GM23248 (cell line): ENCODE data around the gene TTBK1. TPM values are rescaled to one million over a fixed set of nuclear protein-coding genes. Genes with fewer than 3 reads are reported as not detected.

ENCODE experiments used
- DNase-seq: peaks from one replicate; pipeline ENCODE4 v3.0.0-alpha.2; 2015
- H2AFZ ChIP-seq: fragments of 200-600 bp; sonication (generic); 2 replicates; pipeline ENCODE4 v1.6.1; 2016; ENCODE audit warnings: antibody characterized with exemption
- H3F3A ChIP-seq: fragments of 200-600 bp; sonication (generic); 2 replicates; pipeline ENCODE4 v1.6.1; 2016; ENCODE audit warnings: mild to moderate bottlenecking, antibody characterized with exemption, mixed run types; ENCODE audit not compliant: insufficient read depth
- H3K27ac ChIP-seq: fragments of 200-600 bp; sonication (generic); 2 replicates; pipeline ENCODE4 v1.5.1; 2016; ENCODE audit warnings: mild to moderate bottlenecking
- H3K27me3 ChIP-seq: fragments of 200-600 bp; sonication (generic); replicated peaks from 2 replicates; pipeline ENCODE4 v1.6.1; 2016; ENCODE audit warnings: mild to moderate bottlenecking; ENCODE audit not compliant: insufficient read depth
- H3K36me3 ChIP-seq: fragments of 200-600 bp; sonication (generic); 2 replicates; pipeline ENCODE4 v1.6.1; 2016; ENCODE audit warnings: low read depth, mild to moderate bottlenecking
- H3K4me1 ChIP-seq: fragments of 200-600 bp; sonication (generic); 2 replicates; pipeline ENCODE4 v1.6.1; 2016; ENCODE audit warnings: mild to moderate bottlenecking; ENCODE audit not compliant: insufficient read depth
- H3K4me2 ChIP-seq: fragments of 200-600 bp; sonication (generic); one replicate; pipeline ENCODE4 v1.6.1; 2016; ENCODE audit warnings: mild to moderate bottlenecking; ENCODE audit not compliant: unreplicated experiment
- H3K4me3 ChIP-seq: fragments of 200-600 bp; sonication (generic); 2 replicates; pipeline ENCODE4 v1.5.1; 2016; ENCODE audit warnings: mild to moderate bottlenecking
- H3K79me2 ChIP-seq: fragments of 200-600 bp; sonication (generic); 2 replicates; pipeline ENCODE4 v1.6.1; 2016; ENCODE audit warnings: mild to moderate bottlenecking; ENCODE audit not compliant: insufficient read depth
- H3K9ac ChIP-seq: fragments of 200-600 bp; sonication (generic); 2 replicates; pipeline ENCODE4 v1.6.1; 2016; ENCODE audit warnings: mild to moderate bottlenecking
- H3K9me2 ChIP-seq: fragments of 200-600 bp; sonication (generic); 2 replicates; pipeline ENCODE4 v1.6.1; 2016; ENCODE audit warnings: mixed run types, mild to moderate bottlenecking, moderate library complexity; ENCODE audit not compliant: insufficient read depth
- H3K9me3 ChIP-seq: fragments of 200-600 bp; sonication (generic); one replicate; pipeline ENCODE4 v1.6.1; 2017; ENCODE audit warnings: low read depth
- H4K20me1 ChIP-seq: fragments of 200-600 bp; sonication (generic); 2 replicates; pipeline ENCODE4 v1.6.0; 2016; ENCODE audit not compliant: insufficient read depth
- EZH2 ChIP-seq: fragments of 200-600 bp; sonication (generic); IDR thresholded peaks from 2 replicates; pipeline ENCODE4 v1.6.1; 2018; ENCODE audit warnings: antibody characterized with exemption, mild to moderate bottlenecking; ENCODE audit not compliant: insufficient read depth, poor library complexity, severe bottlenecking
- EZH2phosphoT487 ChIP-seq: fragments of 200-600 bp; sonication (generic); IDR thresholded peaks from 2 replicates; pipeline ENCODE4 v1.6.1; 2018; ENCODE audit warnings: antibody characterized with exemption, moderate library complexity, mild to moderate bottlenecking, low read depth; ENCODE audit not compliant: insufficient read depth
- WGBS, 2 experiments: methylation state at CpG; one replicate each; pipeline ENCODE4 v1.1.6; 2015 to 2017; ENCODE audit warnings: low lambda C conversion rate in 2 of 2, low coverage in 1 of 2; ENCODE audit errors: missing lambda C conversion rate in 2 of 2; 5-methylcytosine and 5-hydroxymethylcytosine counted together
- in situ Hi-C: fragments of 300-500 bp; cut with MboI; formaldehyde crosslinking; loops from 2 replicates; pipeline ENCODE4 v1.15.0; 2020
- polyA plus RNA-seq: library from polyadenylated mRNA; unstranded; fragments of >200 nt; fragmentation: Nextera tagmentation; extraction: Ambion mirVana; gene quantifications from 2 replicates; pipeline ENCODE4 v1.2.1, GENCODE V29; 2016
- total RNA-seq: library from RNA; depleted of rRNA; stranded (reverse); fragments of >200 nt; shearing (Covaris generic); gene quantifications from 2 replicates; pipeline ENCODE4 v1.2.3, GENCODE V29; 2014

The TTBK1 gene
- total and polyA plus RNA-seq, 2 experiments from 2014 or later: not detected

DNA sequence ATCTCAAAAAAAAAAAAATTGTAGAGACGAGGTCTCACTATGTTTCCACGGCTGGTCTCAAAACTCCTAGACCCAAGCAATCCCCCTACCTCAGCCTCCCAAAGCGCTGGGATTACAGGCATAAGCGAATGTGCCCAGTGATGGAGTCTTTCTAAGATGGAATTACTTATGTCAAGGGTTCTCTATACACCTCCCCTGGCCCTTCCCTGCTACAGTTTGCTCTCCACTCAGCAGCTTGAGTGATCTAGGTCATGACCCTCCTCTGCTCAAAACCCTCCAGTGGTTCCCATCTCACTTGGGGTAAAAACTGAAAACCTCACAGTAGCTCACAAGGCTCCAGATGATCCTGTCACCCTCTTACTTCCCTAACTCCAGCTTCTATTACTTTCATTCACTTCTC, 12.2 kb upstream of the TTBK1 start:
- Histone ChIP-seq H3K9me3 (no peaks in the 10 kb centered on the region), H3K4me1 (peaks cover 4% of the 10 kb centered on the region; the same call in 1 of the 2 replicates)
- in situ Hi-C loops: no loop called here

GRCh38 chr6:43231735-43232450, 11.4 kb upstream of the TTBK1 start:
- Histone ChIP-seq H3K4me1 (peaks cover 4% of the 10 kb centered on the region; the same call in 1 of the 2 replicates), H3K9me2 (no peaks in the 10 kb centered on the region), H3K27me3 (peaks cover 21% of the 10 kb centered on the region), H3K27ac (no peak overlapping the region), H2AFZ (no peak overlapping the region), H3K4me3 (no peak overlapping the region), H3K4me2 (no peak overlapping the region), H3K79me2 (peaks cover 6% of the 10 kb centered on the region; the same call in 1 of the 2 replicates), H3K9ac (no peak overlapping the region), H3F3A (no peaks in the 10 kb centered on the region), H3K36me3 (no peaks in the 10 kb centered on the region), H3K9me3 (no peaks in the 10 kb centered on the region), H4K20me1 (no peaks in the 10 kb centered on the region)
- in situ Hi-C loops: no loop called here
- 48 to 65% methylated on average over 3 of the region's 3 CpGs for WGBS, 2 experiments
- TF ChIP-seq EZH2phosphoT487: no peak
- TF ChIP-seq EZH2: no peak
- DNase-seq: no peak

More for the DNA sequence above, 12.2 kb upstream of the TTBK1 start:
- Histone ChIP-seq H3K4me3 (no peak overlapping the region), H3K27me3 (peaks cover 19% of the 10 kb centered on the region), H3K79me2 (peaks cover 6% of the 10 kb centered on the region; the same call in 1 of the 2 replicates), H3F3A (no peaks in the 10 kb centered on the region), H3K27ac (no peak overlapping the region), H3K9me2 (no peaks in the 10 kb centered on the region), H2AFZ (no peak overlapping the region), H3K4me2 (no peak overlapping the region), H3K36me3 (no peaks in the 10 kb centered on the region), H4K20me1 (no peaks in the 10 kb centered on the region), H3K9ac (no peak overlapping the region)
- TF ChIP-seq EZH2 (no peak), EZH2phosphoT487 (no peak)
- 80% methylated on average over 4 of the region's 4 CpGs for WGBS, 2 experiments
- DNase-seq: no peak

- 46 to 47% methylated on average over 2 of the region's 2 CpGs for WGBS, 2 experiments
- H4K20me1 ChIP-seq: no peaks in the 10 kb centered on the region
- peaks cover 36% of the 10 kb centered on the region for H3K27me3 ChIP-seq
- no peaks in the 10 kb centered on the region for H3K9me3 ChIP-seq
- no peak overlapping the region for H2AFZ ChIP-seq
- no peaks in the 10 kb centered on the region for H3K9me2 ChIP-seq
- H3K36me3 ChIP-seq: no peaks in the 10 kb centered on the region
- no peak for TF ChIP-seq EZH2phosphoT487
- no peak for TF ChIP-seq EZH2
- no peaks in the 10 kb centered on the region for H3K4me1 ChIP-seq
- H3K79me2 ChIP-seq: no peaks in the 10 kb centered on the region
- H3K9ac ChIP-seq: no peak overlapping the region
- no peak overlapping the region for H3K4me2 ChIP-seq
- H3K27ac ChIP-seq: no peak overlapping the region
- H3K4me3 ChIP-seq: no peak overlapping the region
- no peak for DNase-seq
- in situ Hi-C loops: no loop called here
- no peaks in the 10 kb centered on the region for H3F3A ChIP-seq
Measured at GRCh38 chr6:43235841-43236240, 7.4 kb upstream of the TTBK1 start.

DNA sequence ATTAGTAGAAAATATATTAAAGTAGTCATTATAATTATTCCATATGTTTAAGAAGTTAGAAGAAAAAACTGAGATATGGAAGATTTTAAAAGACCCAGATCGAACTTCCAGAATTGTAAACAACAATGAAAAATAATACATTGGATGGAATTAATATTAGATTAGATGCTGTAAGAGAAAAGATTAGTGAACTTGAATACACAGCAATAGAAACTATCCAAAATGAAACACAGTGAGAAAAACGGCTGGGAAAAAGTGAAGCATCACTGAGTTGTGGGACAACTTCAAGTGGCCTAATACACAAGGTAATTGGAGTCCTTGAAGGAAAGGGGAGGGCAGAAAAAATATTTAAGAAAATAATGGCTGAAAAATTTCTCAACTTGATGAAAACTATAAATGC, 4.2 kb upstream of the TTBK1 start:
- Histone ChIP-seq H3K4me1 (no peaks in the 10 kb centered on the region), H3K9me2 (no peaks in the 10 kb centered on the region), H3K27ac (no peak overlapping the region), H3F3A (no peaks in the 10 kb centered on the region), H3K4me2 (no peak overlapping the region), H3K36me3 (no peaks in the 10 kb centered on the region), H3K27me3 (peaks cover 55% of the 10 kb centered on the region), H4K20me1 (no peaks in the 10 kb centered on the region), H2AFZ (no peak overlapping the region), H3K9me3 (no peaks in the 10 kb centered on the region), H3K4me3 (no peak overlapping the region), H3K9ac (no peak overlapping the region), H3K79me2 (no peaks in the 10 kb centered on the region)
- in situ Hi-C loops: no loop called here
- 2 to 8% methylated on average over 2 of the region's 2 CpGs for WGBS, 2 experiments
- DNase-seq: no peak
- TF ChIP-seq EZH2: no peak
